Mucosa of stomach (tissue), 1 donor: ENCODE measurements around the gene DDIAS.
"Not testable (repeated sequence)": the region's sequence is repeated elsewhere in the genome, so short reads cannot be mapped to it uniquely, and the experiment has no call there.

Experiments used
- H3K27me3 ChIP-seq: one replicate; pipeline ENCODE4 v1.7.0; 2013; ENCODE audit warnings: mild to moderate bottlenecking, low read length; ENCODE audit not compliant: control insufficient read depth, insufficient read depth
- H3K36me3 ChIP-seq: one replicate; pipeline ENCODE4 v1.7.0; 2013; ENCODE audit warnings: low read length; ENCODE audit not compliant: control insufficient read depth, insufficient read depth
- H3K4me1 ChIP-seq: one replicate; pipeline ENCODE4 v1.7.0; 2013; ENCODE audit warnings: mild to moderate bottlenecking, low read length; ENCODE audit not compliant: control insufficient read depth, insufficient read depth
- H3K4me3 ChIP-seq: one replicate; pipeline ENCODE4 v1.7.0; 2013; ENCODE audit warnings: low read length
- H3K9ac ChIP-seq: one replicate; pipeline ENCODE4 v1.7.0; 2013; ENCODE audit warnings: mild to moderate bottlenecking, low read length, moderate library complexity
- H3K9me3 ChIP-seq: one replicate; pipeline ENCODE4 v1.7.0; 2013; ENCODE audit warnings: mild to moderate bottlenecking, low read length, moderate library complexity; ENCODE audit not compliant: control insufficient read depth
- donor health status: Pancreatic carcinoma.

The DDIAS gene

DNA sequence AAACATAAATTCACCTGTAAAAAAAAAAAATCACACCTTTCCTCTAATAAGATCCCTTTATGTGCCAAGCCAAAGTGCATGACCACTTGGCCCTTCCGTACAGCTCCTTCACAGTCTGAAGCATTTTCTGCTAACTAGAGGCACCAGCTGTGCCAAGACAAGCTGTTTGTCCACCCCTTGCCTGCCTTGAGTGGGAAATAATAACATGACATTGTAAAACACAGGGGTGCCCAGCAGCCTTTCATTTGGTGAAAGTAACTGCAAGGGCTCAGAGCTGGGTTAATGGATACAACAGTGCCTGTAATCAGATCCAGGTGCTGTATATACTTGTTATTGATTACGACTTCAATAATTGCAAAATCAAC, 59.2 kb downstream of the DDIAS start:
- H3K9me3 ChIP-seq: no peaks in the 10 kb centered on the region
- no peaks in the 10 kb centered on the region for H3K27me3 ChIP-seq
- no peak overlapping the region for H3K4me3 ChIP-seq
- peaks cover 8% of the 10 kb centered on the region for H3K4me1 ChIP-seq
- H3K9ac ChIP-seq: no peak overlapping the region
- H3K36me3 ChIP-seq: no peaks in the 10 kb centered on the region

DNA sequence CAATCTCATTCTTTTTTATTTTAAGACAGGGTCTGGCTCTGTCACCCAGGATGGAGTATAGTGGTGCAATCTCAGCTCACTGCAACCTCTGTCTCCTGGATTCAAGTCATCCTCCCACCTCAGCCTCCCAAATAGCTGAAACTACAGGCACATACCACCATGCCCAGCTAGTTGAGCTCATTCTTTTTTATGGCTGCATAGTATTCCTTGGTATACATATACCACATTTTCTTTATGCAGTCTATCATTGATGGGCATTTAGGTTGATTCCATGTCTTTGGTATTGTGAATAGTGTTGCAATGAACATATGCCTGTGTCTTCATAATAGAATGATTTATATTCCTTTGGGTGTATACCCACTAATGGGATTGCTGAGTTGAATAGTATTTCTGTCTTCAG, 60.5 kb downstream of the DDIAS start:
- not testable (repeated sequence) for H3K4me3 ChIP-seq, H3K27me3 ChIP-seq, H3K9me3 ChIP-seq, H3K36me3 ChIP-seq, H3K4me1 ChIP-seq, H3K9ac ChIP-seq

DNA sequence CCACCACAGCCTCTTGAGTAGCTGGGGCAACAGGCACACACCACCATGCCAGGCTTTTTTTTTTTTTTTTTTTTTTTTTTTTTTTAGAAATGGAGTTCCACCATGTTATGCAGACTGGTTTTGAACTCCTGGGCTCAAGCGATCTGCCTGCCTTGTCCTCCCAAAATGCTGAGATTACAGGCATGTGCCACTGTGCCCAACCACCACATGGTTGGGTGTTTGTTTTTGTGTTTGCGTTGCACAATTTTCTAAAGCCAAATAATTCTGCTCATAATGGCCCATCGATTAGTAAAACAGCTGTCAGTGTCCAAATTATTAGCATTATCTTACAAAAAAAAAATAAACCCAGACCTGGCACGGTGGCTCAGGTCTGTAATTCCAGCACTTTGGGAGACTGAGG, 65.8 kb downstream of the DDIAS start:
- H3K36me3 ChIP-seq: no peaks in the 10 kb centered on the region

DNA sequence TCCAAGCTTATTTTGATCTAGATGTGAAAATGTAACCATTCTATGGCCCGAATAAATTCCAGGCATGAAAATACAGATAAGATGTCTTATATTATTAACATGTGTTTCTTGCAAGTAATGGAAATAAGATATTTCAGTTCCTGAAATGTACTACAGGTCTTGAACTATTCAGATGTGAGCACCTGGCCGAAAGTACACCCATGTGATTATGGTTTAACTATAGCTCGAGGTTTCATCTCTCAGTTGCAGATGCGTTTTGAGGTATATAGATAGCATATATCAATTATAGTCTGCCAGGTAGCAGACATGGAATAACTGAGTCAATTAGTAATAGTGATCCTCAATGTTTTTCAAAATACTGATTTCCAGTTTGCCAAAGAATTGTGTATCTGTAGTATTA, 68.3 kb downstream of the DDIAS start:
- H3K36me3 ChIP-seq: no peaks in the 10 kb centered on the region
- H3K9ac ChIP-seq: no peak overlapping the region
- H3K4me1 ChIP-seq: no peaks in the 10 kb centered on the region
- no peaks in the 10 kb centered on the region for H3K9me3 ChIP-seq
- H3K4me3 ChIP-seq: no peak overlapping the region
- no peaks in the 10 kb centered on the region for H3K27me3 ChIP-seq

More for the DNA sequence above, 65.8 kb downstream of the DDIAS start:
- H3K9ac ChIP-seq: no peak overlapping the region
- H3K9me3 ChIP-seq: no peaks in the 10 kb centered on the region
- H3K4me3 ChIP-seq: no peak overlapping the region
- H3K4me1 ChIP-seq: no peaks in the 10 kb centered on the region
- no peaks in the 10 kb centered on the region for H3K27me3 ChIP-seq

DNA sequence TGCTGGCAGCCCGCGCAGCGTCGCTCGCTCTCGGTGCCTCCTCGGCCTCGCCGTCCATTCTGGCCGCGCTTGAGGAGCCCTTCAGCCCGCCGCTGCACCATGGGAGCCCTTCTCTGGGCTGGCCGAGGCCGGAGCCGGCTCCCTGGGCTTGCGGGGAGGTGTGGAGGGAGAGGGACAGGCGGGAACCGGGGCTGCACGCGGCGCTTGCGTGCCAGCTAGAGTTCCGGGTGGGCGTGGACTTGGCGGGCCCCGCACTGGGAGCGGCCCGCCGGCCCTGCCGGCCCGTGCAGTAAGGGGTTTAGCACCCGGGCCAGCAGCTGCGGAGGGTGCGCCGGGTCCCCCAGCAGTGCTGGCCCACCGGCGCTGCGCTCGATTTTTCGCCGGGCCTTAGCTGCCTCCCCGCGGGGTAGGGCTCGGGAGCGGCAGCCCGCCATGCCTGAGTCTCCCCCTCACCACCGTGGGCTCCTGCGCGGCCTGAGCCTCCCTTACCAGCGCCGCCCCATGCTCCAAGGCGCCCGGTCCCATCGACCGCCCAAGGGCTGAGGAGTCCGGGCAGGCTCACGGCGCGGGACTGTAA, 69.1 kb downstream of the DDIAS start:
- H3K4me1 ChIP-seq, H3K9me3 ChIP-seq, H3K4me3 ChIP-seq, H3K9ac ChIP-seq, H3K36me3 ChIP-seq, H3K27me3 ChIP-seq: not testable (repeated sequence)

DNA sequence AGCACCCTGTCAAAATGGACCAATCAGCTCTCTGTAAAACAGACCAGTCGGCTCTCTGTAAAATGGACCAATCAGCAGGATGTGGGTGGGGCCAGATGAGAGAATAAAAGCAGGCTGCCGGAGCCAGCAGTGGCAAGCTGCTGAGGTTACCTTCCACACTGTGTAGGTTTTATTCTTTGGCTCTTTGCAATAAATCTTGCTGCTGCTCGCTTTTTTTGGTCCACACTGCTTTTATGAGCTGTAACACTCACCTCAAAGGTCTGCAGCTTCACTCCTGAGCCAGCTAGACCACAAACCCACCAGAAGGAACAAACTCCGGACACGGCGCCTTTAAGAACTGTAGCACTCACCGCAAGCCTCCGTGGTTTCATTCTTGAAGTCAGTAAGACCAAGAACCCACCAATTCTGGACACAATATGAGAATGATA, 70.0 kb downstream of the DDIAS start:
- H3K9ac ChIP-seq, H3K4me3 ChIP-seq, H3K36me3 ChIP-seq, H3K9me3 ChIP-seq, H3K4me1 ChIP-seq, H3K27me3 ChIP-seq: not testable (repeated sequence)

DNA sequence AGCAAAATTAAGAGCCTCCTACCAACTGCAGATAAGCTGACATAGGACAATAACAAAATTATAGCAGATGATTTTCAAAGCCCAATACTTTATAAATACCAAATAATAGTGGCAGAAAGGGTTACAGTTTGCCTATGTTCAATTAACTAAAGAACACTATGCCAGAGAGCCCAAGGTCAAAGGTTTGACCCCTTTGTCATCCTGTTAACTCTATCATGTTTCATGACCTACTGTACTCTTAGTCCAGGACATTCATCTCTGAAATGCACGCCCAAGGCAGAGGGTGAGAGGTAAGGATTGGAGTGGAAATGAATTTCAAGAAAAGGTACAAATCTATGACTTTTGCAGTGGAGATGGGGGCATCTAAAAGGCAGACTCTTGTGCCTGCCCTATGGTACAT, 70.6 kb downstream of the DDIAS start:
- Histone ChIP-seq H3K36me3 (no peaks in the 10 kb centered on the region), H3K9ac (no peak overlapping the region), H3K4me1 (no peaks in the 10 kb centered on the region), H3K27me3 (no peaks in the 10 kb centered on the region), H3K9me3 (no peaks in the 10 kb centered on the region), H3K4me3 (no peak overlapping the region)

DNA sequence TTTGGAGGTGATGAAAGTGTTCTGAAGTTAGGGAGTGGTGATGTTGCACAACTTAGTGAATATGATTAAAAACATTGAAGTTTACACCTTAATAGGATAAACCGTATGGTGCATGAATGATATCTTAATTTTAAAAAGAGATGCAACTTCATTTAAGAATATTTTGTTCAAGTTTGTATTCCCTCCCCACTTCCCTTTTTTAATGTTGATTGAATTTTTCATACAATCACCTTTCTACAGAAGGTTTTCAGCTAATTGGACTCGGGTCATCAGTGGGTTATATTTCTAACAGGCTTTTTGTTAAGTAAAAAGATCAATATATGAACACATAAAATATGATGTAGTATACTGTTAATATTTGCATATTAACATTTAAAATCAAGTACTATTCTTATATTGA, 72.6 kb downstream of the DDIAS start:
- H3K27me3 ChIP-seq: no peaks in the 10 kb centered on the region
- H3K4me1 ChIP-seq: no peaks in the 10 kb centered on the region

DNA sequence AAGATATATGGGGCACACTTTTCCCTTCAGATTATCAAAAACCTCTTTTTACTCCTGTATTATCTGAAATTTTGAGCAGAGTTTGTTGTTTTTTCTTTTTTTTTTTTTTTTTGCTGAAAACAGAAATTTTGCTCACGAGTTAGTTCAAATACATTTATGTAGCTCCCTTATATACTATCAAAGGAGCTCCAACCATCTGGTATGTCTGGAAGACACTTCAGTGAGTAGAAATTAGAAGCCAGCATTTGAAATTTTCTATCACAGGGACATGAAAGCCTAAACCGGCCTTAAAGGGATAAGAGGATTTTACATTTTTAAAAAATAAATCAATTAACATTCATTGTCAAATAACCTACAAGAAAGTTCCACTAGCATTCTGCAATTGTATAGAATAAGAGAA, 73.3 kb downstream of the DDIAS start:
- Histone ChIP-seq H3K27me3 (no peaks in the 10 kb centered on the region), H3K4me1 (no peaks in the 10 kb centered on the region), H3K36me3 (no peaks in the 10 kb centered on the region), H3K4me3 (no peak overlapping the region), H3K9me3 (no peaks in the 10 kb centered on the region), H3K9ac (no peak overlapping the region)

More for the DNA sequence above, 72.6 kb downstream of the DDIAS start:
- H3K9ac ChIP-seq: no peak overlapping the region
- H3K9me3 ChIP-seq: no peaks in the 10 kb centered on the region
- H3K36me3 ChIP-seq: no peaks in the 10 kb centered on the region
- H3K4me3 ChIP-seq: no peak overlapping the region

DNA sequence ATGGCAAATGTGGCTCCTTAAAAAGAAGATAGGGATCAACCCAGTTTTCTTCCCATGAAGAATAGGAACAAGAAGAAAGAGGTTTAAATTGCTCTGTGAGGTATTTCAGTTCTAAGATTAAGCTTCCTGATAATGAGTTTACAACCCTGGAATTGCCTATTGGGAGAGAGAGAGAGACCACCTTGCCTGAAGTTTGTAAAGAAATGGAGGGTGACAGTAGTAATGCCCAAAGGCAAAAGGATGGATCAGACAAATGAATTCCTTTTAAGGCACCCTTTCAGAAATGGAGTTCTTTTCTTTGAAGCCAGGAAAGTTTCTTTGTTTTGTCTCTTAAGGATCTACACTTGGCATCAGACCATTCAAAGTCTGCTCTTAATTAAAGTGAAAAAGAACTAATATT, 74.3 kb downstream of the DDIAS start:
- no peak overlapping the region for H3K9ac ChIP-seq

DNA sequence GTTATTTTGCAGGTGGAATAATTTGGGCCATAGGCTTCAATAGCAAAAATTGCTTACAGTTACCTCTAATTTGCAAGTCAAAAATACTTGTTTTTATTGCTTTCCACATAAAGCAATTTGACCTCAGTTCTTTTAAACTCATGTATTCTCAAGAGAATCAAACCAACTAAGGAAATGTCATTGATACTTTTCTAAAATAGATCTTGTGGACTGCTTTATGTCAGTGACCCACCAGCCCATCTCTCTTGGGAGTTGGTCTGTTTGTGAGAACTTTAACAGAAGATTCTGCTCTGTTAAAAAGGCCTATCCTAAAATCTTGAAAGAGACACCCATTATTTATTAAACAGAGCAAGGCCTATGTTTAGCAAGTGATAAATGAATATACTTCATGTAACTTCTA, 75.2 kb downstream of the DDIAS start:
- no peak overlapping the region for H3K4me3 ChIP-seq
- H3K4me1 ChIP-seq: no peaks in the 10 kb centered on the region
- no peaks in the 10 kb centered on the region for H3K27me3 ChIP-seq
- no peak overlapping the region for H3K9ac ChIP-seq
- H3K36me3 ChIP-seq: no peaks in the 10 kb centered on the region
- H3K9me3 ChIP-seq: no peaks in the 10 kb centered on the region

More for the DNA sequence above, 74.3 kb downstream of the DDIAS start:
- H3K27me3 ChIP-seq: no peaks in the 10 kb centered on the region
- H3K36me3 ChIP-seq: no peaks in the 10 kb centered on the region
- H3K9me3 ChIP-seq: no peaks in the 10 kb centered on the region
- no peak overlapping the region for H3K4me3 ChIP-seq
- H3K4me1 ChIP-seq: no peaks in the 10 kb centered on the region

DNA sequence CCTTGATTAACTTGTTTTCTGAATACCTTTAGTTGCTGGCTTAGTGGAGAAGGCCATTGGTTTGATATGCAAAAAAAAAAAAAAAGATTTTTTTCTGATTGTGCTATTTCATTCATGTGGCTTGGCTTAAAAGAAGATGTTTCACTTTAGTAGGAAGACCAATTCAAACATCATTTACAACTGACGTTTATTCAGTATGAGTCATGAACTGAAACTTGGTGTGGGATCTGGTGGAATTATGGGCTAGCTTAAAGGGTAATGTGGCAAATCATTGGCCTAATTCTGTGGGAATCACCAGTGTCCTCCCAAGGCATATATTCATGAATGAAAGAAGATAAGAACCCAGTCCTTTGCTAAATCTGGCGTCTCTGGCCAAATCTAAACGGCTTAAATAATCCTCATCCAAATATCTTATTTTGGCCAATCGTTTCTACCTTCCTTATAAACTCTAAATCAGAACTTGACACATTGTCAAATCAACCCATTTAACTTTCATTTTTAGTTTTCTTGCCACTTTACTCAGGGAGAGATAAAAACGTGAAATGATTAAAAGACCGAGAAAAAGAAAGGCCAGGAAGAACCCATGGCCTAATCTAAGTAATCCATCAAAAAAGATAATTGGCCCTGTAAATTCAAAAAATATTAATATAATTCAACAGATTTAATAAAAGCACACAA, 77.0 kb downstream of the DDIAS start:
- Histone ChIP-seq H3K36me3 (no peaks in the 10 kb centered on the region), H3K4me3 (no peak overlapping the region), H3K4me1 (no peaks in the 10 kb centered on the region), H3K9ac (no peak overlapping the region), H3K9me3 (no peaks in the 10 kb centered on the region), H3K27me3 (no peaks in the 10 kb centered on the region)

DNA sequence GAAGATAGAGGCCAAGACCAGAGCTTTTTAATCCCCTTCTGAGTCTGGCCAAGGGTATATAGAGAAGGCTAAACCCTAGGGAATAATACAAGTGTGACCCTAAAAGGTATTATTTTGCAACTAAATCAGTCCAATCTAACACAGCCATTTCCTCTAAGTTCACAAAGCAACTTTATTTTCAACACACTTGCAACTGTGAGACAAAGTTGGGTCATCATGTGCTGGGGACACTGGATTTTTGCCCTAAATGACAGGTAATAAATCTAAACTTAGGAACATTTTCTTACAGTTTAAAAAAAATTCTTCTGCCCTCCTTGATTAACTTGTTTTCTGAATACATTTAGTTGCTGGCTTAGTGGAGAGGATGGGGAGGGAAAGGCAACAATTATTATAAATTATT, 78.3 kb downstream of the DDIAS start:
- Histone ChIP-seq H3K9me3 (no peaks in the 10 kb centered on the region), H3K9ac (no peak overlapping the region), H3K4me3 (no peak overlapping the region), H3K36me3 (no peaks in the 10 kb centered on the region), H3K27me3 (no peaks in the 10 kb centered on the region), H3K4me1 (no peaks in the 10 kb centered on the region)
